GM21447 (cell line): Measurements from ENCODE around the gene SAMM50.

Experiments
- ATAC-seq: cut with Tn5 transposase; IDR thresholded peaks from one replicate; pipeline ENCODE4 v1.9.1; 2021; ENCODE audit not compliant: unreplicated experiment

SAMM50 gene

DNA sequence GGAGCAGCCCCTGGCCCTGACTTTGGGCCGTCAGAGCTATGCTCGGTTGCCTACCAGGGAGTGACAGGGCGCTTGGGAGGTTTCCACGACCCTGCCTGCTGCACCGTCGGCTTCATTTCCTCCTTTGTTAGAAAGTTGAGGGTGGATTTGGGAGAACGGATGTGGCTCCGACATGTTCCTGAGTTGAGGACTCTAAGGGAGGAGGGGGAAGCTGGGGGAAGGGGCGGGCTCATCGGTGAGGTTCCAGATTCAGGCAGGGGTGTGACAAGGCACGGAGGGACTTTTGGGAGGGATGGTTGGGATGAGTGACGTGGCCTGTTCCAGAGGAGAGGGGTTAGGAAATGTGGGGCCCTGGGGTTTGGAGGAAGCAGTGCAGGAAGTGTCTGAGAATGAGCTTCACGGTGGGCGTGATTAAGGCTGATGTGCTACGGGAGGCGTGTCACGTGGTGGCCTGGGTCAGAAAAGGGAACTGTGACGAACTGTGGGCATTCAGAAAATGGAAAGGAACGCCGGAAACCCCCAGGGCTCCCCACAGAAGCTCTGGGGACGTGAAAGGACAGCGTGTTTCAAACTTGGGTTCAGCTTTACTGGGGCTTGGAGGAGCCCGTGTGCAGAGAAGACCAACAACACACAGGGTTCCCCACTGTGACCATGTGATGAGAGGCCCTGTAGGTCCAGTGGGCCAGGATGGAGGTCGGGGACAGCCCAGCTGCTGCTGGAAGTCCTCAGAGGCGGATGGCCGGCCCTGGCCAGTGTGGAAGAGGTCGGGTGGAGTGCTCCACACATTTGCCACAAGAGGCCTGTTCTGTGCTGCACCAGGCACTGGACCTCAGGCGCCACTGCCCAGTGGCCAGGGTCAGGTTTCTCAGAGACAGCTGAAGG is 71.6 kb downstream of the SAMM50 start:
- peak; percentile 41 for ATAC-seq

DNA sequence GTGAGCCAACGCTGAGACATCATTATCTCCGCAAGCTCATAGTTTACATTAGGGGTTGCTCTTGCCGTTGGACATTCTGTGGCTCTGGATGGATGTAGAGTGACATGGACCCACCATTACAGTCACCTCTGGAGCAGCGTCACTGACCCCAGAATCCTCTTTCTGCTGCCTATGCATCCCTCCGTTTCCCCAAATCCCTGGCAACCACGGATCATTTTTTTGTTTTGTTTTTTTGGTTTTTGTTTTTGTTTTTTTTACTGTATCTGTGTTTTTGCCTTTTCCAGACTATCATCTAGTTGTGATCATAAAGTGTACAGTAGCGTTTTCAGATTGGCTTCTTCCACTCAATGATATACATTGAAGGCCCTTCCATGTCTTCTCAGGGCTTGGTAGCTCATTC is 72.8 kb downstream of the SAMM50 start:
- ATAC-seq: no peak

DNA sequence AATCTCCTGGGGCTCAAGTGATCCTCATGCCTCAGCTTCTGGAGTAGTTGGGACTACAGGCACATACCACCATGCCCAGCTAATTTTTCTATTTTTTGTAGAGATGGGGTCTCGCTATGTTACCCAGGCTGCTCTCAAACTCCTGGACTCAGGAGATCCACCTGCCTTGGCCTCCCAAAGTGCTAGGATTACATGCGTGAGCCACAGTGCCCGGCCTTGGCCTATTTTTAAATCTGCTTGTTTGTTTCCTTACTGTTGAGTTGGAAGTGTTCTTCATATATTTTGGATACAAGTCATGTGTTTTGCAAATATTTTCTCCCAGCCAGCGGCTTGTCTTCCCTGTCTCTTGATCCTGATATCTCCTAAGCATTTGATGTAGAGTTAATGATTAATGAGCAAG is 73.8 kb downstream of the SAMM50 start:
- no peak for ATAC-seq

DNA sequence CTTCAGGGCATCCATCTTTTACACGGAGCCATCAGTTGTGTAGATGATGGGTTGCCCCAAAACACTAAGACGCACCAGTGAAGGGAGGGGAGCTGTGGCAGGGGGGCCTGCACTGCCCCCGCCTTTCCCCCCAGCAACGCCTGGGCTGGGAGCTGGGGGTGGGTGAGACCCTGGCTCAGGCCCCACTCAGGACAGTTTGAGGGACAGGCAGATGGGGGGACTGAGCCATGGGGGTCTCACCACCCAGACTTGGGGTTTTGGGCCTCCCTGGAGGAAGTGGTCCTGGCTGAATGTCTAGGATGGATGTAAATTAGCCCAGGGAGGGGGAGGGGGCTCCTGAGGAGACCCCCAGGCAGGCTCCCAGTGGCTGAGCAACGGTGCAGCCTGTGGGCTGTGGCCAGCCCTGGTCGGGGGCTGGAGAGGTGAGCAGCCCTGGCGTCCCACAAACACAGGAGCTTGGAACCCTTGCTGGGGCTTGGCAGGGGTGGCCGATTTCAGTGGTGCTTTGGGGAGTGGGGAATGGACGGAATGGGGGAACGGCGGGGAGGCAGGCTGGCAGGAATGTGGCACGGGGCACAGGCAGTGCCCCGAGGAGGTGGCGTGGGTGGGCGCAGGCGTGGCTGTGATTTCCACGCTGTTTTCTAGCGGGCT is 74.9 kb downstream of the SAMM50 start:
- no peak for ATAC-seq

DNA sequence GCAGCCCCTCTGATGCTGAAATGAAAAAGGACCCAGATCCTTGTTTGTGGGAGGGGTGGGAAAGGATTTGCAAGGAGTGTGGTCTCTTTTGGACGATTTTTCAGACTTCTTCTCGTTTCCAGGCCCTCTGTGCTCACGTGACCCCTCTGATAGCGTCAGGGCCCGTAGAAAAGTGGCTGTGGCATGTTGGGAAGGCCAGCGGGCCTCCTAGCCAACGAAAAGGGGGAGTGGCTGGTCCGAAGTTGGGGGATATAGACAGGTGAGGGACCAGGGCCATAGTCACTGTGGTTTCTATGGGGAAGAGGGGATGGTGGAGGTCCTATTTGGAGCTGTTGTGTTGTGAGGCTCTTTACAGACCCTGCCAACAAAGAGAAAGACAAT is 75.5 kb downstream of the SAMM50 start:
- ATAC-seq: no peak

DNA sequence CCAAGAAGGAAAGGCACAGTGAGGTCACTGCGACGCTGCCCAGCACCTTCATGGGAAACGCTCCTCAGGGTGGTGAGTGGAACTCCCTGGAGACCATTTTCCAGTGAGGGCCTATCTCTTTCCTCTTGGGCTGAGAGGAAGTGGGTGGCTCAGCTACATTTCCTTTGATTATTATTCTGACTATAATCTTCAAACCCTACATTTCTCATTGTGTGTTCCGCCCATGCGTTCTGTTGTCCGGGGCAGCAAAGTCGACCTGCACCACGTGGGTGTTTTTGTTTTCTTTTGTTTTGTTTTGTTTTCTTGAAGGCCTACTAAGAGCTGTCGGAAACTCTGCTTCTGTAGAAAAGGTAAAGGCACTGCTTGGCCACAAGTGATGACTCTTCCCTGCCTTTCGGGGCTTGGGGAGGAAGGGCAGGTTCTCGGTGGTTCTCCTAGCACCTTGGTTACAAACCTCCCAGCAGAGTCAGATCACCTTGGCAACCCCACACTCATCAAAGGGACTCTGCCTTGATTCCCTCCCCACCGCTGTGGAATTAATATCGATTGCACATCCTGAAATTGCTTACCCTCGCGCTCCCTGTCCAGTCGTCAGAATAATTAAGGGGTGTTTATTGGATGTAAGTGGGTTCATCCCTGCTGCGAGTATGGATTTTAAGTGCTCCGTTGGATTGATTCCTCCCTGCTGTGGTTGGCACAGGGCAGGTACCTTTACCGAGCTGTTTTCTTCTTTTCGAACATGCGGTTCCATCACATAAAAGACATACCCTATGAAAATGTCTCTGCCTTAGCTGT is 76.1 kb downstream of the SAMM50 start:
- ATAC-seq: no peak

DNA sequence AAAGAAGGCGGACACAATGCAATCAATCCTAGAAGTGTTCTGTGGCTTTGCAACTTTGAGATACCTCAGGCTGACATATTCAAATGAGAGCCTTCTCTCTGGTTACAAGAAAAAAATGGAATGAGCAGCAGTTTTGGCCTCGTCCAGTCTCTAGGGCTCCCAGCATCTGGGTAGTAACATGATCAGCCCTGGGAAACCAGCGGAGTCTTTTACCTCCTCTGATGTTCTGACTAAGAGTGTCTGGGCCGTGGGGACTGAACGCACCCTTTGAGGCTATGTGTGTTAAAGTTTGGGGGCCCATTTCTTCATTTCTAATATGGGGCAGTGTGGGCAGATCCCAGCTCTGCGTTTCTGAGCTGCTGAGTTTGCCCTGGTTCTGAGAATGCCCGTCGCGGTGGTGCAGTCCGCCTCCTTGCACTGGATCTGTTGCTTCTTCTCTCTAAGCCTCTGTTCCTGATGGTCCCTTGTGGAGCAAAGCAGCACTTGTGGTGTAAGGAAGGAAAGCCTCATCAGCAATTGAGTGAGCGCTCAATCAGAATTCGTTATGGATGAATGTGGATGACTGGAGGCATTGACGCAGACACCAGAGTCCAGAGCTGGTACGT is 77.0 kb downstream of the SAMM50 start:
- no peak for ATAC-seq

DNA sequence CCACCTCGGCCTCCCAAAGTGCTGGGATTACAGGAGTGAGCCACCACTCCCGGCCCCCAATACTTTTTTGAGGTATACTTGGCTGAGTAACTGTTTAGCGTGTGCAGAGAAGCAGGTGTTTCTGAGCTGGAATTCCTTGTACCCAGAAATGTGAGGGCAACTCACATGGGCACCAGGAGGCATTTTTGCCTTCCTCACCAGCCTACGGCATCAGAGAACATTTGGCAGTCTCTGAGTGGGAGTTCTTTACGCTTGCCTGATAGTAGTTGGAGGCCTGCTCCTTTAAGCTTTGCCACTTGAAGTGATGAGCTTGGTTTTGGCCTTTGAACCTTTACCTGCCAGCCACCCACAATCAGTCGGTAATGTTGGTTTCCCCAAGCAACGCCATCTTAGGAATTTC is 78.0 kb downstream of the SAMM50 start:
- no peak for ATAC-seq

DNA sequence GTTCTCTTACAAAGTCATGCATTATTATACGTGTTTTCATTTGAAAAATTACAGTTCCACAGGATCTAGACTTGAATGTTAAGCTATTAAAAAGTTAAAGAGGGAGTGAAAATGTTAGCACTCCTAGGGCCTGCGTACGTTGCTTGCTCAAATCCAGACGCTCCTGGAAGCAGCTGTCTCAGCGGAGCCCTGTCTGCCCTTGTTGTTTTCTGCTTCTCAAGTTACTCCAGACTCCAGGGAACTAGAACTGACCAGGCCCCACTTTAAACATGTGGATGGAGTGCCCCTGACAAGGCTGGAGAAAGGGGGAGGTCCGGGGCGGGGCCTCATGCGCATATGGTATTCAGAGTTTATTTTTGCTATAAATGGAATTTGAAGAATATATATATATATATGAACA is 78.5 kb downstream of the SAMM50 start:
- no peak for ATAC-seq

DNA sequence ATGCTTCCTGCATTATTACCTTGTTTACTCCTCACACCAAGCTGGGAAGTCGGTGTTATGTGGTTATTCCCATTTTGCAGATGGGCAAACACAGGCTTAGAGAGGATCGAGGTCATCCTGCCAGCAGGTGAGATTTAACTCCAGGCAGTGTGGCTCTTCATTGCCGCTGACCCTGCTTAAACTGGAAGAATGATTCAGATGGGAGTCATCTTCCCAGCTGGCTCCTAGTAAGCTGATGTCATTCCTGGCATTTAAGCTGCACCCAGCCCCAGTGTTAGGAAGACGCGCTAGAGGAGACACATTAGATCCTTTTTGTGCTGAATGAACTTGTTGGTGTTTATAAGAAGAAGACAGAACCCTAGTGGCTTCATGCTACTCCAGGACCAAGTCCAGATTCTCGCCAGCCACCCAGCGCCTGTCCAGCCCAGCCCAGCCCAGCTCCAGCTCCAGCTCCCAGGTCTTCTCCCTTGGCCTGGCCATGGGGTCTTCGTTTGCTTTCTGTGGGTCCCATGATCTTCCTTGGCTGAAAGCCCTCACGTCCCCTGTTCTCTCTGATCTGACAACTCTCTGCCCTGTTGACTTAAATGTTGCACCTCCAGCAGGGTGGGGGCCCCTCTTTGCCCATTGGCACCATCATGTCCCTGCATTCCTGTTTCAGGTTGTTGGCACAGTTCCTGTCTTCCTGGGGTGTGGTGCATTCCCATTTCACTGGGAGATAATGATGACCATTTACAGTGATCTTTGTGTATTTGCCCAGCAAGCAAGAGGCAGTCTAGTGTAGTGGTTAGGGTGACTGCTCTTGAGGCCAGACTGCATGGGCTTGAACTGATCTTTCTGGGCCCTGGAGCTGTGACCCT is 82.5 kb downstream of the SAMM50 start:
- no peak for ATAC-seq

DNA sequence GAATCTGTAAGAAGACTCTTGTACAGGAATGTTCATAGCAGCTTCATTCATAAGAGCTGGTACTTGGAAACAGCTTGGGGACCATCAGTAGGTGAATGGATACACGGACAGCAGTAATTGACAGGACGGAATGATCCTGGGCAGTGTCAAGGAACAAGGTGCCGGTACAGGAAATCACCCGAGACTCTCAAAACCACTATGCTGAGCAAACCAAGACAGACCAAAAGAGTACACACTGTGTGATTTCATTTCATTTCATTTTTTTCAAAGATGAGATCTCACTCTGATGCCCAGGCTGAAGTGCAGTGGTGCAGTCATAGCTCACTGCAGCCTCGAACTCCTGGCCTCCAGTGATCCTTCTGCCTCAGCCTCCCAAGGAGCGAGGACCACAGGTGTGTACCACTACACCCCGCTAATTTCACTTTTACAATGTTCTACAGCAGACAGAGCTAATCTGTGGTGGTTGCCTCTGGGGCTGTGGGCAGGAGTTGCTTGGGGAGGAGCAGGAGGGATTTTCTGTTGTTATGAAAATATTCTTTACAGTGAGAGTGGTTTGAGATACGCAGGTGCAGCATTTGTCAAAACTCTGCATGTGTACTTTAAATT is 84.4 kb downstream of the SAMM50 start:
- no peak for ATAC-seq

DNA sequence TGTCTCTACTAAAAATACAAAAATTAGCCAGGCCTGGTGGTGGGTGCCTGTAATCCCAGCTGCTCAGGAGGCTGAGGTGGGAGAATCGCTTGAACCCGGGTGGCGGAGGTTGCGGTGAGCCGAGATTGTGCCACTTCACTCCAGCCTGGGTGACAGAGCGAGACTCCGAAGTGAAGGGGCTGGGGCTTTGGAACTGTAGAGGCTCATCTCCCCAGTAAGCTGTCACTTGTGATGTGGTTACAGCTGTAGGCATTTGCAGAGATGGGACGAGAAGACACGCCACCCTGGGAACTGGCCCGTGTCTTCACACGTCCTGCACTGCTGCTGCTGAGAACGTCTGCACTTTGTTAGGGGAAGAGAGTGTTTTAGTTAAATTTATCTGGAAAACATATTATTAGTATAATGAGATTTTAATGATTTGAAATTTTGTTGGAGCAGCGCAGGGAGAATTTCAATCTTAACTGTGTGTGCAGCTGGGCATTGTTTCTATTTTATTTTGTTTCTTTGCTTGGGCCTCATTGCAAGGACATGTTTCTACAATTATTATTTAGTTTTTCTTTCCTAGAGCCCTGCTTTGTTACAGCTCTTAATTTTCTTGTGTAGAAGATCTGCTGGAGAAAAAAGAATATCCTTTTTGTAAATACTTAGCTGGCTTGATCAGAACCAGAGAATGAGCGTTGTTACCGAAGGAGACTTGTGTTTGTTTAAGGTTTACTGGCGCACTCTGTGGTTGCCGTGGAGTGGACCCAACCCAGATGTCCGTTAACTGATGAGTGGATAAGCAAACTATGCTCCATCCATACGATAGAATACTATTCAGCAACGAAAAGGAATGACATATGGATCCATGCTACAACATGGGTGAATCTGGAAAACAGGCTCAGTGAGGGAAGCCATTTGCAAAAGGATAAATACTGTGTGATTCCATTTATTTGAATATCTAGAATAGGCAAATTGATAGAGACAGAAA is 87.3 kb downstream of the SAMM50 start:
- ATAC-seq: peak; percentile 82

DNA sequence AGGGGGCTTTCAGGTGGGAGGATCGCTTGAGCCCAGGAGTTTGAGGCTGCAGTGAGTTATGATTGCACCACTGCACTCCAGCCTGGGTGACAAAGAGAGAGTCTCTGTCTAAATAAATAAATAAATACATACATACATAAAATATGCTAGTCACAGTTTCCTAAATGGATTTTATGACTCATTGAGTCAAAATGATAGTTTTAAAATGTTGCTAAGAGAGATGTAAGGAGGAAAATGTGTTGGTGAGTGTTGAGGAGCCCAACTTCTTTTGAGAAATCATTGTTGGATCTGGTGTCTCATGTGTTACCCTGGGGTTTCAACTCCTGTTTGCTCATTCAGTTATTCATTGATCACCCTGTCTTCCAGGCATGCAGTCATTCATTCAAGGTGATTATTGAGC is 89.9 kb downstream of the SAMM50 start:
- no peak for ATAC-seq
